ENCODE measurements around the gene NXN. TPM values are rescaled to one million over a fixed set of nuclear protein-coding genes. Genes with fewer than 3 reads are reported as not detected.
"Not testable (repeated sequence)": the region's sequence is repeated elsewhere in the genome, so short reads cannot be mapped to it uniquely, and the experiment has no call there.

Gene NXN
- total RNA-seq, 4 donors from 2014 or later, result 2.1 to 14.0 (median 8.6) TPM

DNA sequence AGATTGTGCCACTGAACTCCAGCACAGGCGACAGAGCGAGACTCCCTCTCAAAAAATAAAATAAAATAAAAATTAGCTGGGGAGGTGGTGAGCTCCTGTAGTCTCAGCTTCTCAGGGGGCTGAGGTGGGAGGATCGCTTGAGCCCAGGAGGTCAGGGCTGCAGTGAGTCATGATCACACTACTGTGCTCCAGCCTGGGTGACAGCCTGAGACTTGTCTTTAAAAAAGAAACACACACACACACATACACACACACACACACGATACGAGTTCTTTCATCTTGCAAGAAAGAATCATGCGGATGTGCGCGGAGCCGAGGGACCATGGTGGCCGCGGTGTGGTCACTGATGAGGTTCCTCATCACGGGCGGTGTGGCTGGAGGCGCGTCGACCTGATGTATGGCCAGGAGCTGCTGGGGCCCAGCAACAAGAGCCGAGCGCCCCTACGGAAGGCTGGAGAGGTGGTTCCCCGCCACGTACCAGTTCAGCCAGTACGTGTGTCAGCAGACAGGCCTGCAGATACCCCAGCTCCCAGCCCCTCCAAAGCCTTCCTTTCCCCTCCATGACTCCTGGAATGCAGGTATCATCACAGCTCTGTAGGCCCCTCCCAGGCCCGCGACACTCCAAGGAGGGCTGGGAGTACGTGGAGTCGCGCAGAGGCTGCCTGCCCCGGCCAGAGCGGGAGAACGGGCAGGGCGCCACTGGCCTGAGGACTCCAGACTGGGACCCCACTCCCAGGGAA lies 20.7 kb downstream of the NXN start:
- peak overlapping the region in 1 of 4 donors; percentile 68 for H3K27ac ChIP-seq
- no peak for TF ChIP-seq POLR2A (IDR thresholded peaks at IDR 0.05)
- TF ChIP-seq, protein P1, sequence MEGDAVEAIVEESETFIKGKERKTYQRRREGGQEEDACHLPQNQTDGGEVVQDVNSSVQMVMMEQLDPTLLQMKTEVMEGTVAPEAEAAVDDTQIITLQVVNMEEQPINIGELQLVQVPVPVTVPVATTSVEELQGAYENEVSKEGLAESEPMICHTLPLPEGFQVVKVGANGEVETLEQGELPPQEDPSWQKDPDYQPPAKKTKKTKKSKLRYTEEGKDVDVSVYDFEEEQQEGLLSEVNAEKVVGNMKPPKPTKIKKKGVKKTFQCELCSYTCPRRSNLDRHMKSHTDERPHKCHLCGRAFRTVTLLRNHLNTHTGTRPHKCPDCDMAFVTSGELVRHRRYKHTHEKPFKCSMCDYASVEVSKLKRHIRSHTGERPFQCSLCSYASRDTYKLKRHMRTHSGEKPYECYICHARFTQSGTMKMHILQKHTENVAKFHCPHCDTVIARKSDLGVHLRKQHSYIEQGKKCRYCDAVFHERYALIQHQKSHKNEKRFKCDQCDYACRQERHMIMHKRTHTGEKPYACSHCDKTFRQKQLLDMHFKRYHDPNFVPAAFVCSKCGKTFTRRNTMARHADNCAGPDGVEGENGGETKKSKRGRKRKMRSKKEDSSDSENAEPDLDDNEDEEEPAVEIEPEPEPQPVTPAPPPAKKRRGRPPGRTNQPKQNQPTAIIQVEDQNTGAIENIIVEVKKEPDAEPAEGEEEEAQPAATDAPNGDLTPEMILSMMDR (IDR thresholded peaks at IDR 0.05), result no peak
- no peaks in the 10 kb centered on the region for H3K4me1 ChIP-seq

DNA sequence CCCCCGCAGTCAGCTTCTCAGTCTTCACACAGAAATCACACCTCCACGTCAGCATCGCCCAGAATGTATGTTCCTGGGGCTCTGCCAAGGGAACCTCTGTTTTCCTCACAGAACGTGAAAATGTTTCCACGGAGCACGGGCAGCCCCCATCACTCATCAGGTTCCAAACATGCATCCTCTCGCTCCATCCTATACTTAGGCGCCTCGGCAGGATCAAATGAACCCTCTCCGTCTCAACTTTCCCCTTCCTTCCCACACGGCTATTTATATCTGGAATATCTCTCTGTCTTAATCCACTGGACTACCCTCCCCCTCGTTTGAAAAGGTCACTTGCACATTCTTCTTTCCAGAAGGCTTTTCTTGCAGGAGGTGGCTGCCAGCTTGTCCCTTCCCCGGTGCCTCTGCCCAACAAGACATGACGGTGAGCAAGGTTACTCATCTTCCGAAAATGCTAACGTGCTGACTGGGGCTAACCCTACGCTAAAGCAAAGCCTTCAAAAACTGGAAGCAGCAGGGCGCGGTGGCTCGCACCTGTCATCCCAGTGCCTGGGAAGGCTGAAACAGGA lies 21.6 kb downstream of the NXN start:
- Histone ChIP-seq H3K27ac (peak overlapping the region in 1 of 4 donors; percentile 68), H3K9me3 (no peaks in the 10 kb centered on the region), H3K4me1 (no peaks in the 10 kb centered on the region), H3K27me3 (no peaks in the 10 kb centered on the region), H3K36me3 (no peaks in the 10 kb centered on the region), H3K4me3 (no peak overlapping the region)
- DNase-seq, result no peak
- TF ChIP-seq POLR2A (IDR thresholded peaks at IDR 0.05), result no peak
- TF ChIP-seq, protein P1 (IDR thresholded peaks at IDR 0.05), result no peak

More for the DNA sequence above, 20.7 kb downstream of the NXN start:
- no peak overlapping the region for H3K4me3 ChIP-seq
- no peaks in the 10 kb centered on the region for H3K36me3 ChIP-seq
- no peaks in the 10 kb centered on the region for H3K9me3 ChIP-seq
- H3K27me3 ChIP-seq, result no peaks in the 10 kb centered on the region
- no peak for DNase-seq

DNA sequence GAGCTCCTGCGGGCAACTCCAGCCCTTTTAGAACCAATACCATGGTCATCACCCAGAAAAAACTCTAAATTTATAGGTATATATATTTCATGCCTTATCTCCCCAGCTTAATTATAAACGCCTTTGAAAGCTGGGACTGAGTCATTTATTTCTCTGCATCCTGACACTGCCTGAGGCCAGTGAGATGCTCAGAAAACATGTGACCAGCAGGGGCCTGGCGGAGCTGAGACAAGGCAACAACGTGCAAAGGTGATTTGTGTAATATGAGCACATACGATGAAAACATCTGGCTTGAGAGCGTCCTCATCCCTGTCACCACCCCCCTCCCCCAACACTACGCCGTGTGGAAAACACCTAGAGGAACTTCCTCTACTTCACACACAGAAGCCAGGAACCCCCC lies 22.7 kb downstream of the NXN start:
- Histone ChIP-seq H3K27ac (peak overlapping the region in 1 of 4 donors; percentile 68), H3K36me3 (no peaks in the 10 kb centered on the region), H3K27me3 (no peaks in the 10 kb centered on the region), H3K9me3 (no peaks in the 10 kb centered on the region), H3K4me1 (no peaks in the 10 kb centered on the region), H3K4me3 (no peak overlapping the region)
- TF ChIP-seq, protein P1 (IDR thresholded peaks at IDR 0.05), result no peak
- TF ChIP-seq POLR2A (IDR thresholded peaks at IDR 0.05), result no peak
- no peak for DNase-seq

DNA sequence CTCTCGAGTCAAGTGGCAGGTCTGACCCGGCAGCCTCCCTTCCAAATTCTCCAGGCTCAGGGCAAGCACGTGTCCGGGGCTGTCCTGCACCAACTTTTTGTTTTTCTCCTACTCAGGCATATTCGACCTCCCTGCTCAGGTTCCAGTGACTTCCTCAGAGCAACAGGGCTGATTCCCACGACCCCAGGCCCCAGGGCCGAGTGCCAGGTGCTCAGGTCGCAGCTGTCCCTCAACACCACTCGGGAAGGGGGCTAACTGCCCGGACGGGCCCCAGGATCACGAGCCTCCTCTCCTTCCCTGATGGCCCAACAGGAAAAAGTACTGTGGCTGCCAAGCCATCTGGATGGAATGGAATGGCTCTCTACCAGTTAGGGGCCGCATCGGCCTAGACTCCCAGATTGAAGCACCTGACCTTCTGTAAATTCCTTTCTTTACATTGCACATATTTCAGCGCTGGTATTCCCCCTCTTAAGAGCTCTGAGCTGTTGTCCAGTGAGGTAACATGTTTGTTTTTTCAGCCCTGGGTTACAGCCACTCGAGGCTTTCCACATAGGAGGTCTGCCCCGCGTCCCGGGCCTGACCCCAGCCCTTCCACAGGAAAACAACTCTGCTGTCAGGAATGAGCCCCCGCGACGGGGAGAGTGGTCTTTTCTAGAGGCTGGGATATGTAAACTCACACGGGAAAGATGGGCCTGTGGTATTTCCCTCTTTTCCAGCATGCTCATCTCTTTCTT lies 25.0 kb downstream of the NXN start:
- Histone ChIP-seq H3K27ac (peak overlapping the region in 3 of 4 donors; percentile 10 to 70 (median 25)), H3K4me3 (no peak overlapping the region), H3K27me3 (no peaks in the 10 kb centered on the region), H3K4me1 (no peaks in the 10 kb centered on the region), H3K36me3 (no peaks in the 10 kb centered on the region), H3K9me3 (no peaks in the 10 kb centered on the region)
- TF ChIP-seq, protein P1 (IDR thresholded peaks at IDR 0.05), result no peak
- no peak for TF ChIP-seq POLR2A (IDR thresholded peaks at IDR 0.05)
- no peak for DNase-seq

DNA sequence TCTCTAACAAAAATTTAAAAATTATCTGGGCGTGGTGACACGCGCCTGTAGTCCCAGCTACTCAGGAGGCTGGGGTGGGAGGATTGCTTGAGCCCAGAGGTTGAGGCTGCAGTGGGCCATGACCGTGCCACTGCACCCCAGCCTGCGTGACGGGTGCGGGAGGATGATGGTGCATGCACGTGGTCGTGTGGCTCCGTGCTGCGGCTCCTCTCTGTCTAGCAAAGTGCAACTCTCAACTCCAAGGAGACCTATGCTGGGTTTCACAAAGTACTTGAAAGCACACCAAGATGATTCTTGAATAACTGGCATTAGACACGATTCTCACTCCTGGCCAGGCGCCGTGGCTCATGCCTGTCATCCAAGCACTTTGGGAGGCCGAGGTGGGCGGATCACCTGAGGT lies 25.8 kb downstream of the NXN start:
- TF ChIP-seq, protein P1 (IDR thresholded peaks at IDR 0.05), result no peak
- no peak for TF ChIP-seq POLR2A (IDR thresholded peaks at IDR 0.05)
- Histone ChIP-seq H3K9me3 (no peaks in the 10 kb centered on the region), H3K36me3 (no peaks in the 10 kb centered on the region), H3K4me3 (no peak overlapping the region), H3K27ac (peak overlapping the region in 1 of 4 donors; percentile 70), H3K27me3 (no peaks in the 10 kb centered on the region), H3K4me1 (no peaks in the 10 kb centered on the region)
- no peak for DNase-seq

DNA sequence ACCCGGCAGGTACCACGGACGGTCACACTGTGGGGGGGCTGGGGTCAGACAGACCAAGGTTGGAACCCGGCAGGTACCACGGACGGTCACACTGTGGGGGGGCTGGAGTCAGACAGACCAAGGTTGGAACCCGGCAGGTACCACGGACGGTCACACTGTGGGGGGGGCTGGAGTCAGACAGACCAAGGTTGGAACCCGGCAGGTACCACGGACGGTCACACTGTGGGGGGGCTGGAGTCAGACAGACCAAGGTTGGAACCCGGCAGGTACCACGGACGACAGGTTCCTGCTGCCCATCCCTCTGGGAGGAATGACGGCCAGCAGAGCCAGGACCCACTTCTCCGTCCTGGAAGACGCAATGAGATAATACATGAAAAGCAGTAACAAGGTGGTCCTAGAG lies 27.0 kb downstream of the NXN start:
- H3K27me3 ChIP-seq, H3K36me3 ChIP-seq, DNase-seq, H3K9me3 ChIP-seq, H3K27ac ChIP-seq, H3K4me1 ChIP-seq, H3K4me3 ChIP-seq: not testable (repeated sequence)

All from Peyer's patch (tissue), 4 donors.